Lower leg skin (tissue), 3 donors: Measurements from ENCODE around the gene CACNA1B.

Experiments used
- POLR2A ChIP-seq, 2 donors: fragments of 450-650 bp; IDR thresholded peaks; one replicate each; pipeline ENCODE4 v1.6.1; 2016 to 2017; ENCODE audit warnings: antibody characterized with exemption in 2 of 2, mild to moderate bottlenecking in 1 of 2, moderate library complexity in 1 of 2
- TF ChIP-seq, protein P1 (sequence below), 3 donors: fragments of 450-650 bp; IDR thresholded peaks; one replicate each; pipeline ENCODE4 v1.5.1; 2016; ENCODE audit warnings: antibody characterized with exemption in 3 of 3, mild to moderate bottlenecking in 3 of 3, moderate library complexity in 2 of 3

GRCh38 chr9:138099803-138100598, 222.4 kb downstream of the CACNA1B start:
- TF ChIP-seq, protein P1, sequence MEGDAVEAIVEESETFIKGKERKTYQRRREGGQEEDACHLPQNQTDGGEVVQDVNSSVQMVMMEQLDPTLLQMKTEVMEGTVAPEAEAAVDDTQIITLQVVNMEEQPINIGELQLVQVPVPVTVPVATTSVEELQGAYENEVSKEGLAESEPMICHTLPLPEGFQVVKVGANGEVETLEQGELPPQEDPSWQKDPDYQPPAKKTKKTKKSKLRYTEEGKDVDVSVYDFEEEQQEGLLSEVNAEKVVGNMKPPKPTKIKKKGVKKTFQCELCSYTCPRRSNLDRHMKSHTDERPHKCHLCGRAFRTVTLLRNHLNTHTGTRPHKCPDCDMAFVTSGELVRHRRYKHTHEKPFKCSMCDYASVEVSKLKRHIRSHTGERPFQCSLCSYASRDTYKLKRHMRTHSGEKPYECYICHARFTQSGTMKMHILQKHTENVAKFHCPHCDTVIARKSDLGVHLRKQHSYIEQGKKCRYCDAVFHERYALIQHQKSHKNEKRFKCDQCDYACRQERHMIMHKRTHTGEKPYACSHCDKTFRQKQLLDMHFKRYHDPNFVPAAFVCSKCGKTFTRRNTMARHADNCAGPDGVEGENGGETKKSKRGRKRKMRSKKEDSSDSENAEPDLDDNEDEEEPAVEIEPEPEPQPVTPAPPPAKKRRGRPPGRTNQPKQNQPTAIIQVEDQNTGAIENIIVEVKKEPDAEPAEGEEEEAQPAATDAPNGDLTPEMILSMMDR (IDR thresholded peaks at IDR 0.05): no peak
- TF ChIP-seq POLR2A (IDR thresholded peaks at IDR 0.05): no peak
